Peyer's patch (tissue), 4 donors: ENCODE data around the gene KCNE4. TPM values are rescaled to one million over a fixed set of nuclear protein-coding genes. Genes with fewer than 3 reads are reported as not detected.

Experiments
- DNase-seq, 3 donors: peaks; one replicate each; pipeline ENCODE4 v3.0.0-alpha.2; 2017 to 2019
- H3K27ac ChIP-seq, 4 donors: fragments of 200-600 bp; sonication (generic); one replicate each; pipeline ENCODE4 v1.5.1; 2016 to 2019
- H3K27me3 ChIP-seq, 2 donors: fragments of 200-600 bp; sonication (generic); one replicate each; pipeline ENCODE4 v1.5.1; 2019
- H3K36me3 ChIP-seq, 3 donors: fragments of 200-600 bp; sonication (generic); one replicate each; pipeline ENCODE4 v1.5.1; 2016 to 2019
- H3K4me1 ChIP-seq, 4 donors: fragments of 200-600 bp; sonication (generic); one replicate each; pipeline ENCODE4 v1.5.1; 2016 to 2019
- H3K4me3 ChIP-seq, 4 donors: fragments of 200-600 bp; sonication (generic); 1 replicate in 3 of 4; 2 replicates in 1 of 4; pipeline ENCODE4 v1.5.1; 2016 to 2019; ENCODE audit warnings: mild to moderate bottlenecking in 1 of 4
- H3K9me3 ChIP-seq, 4 donors: fragments of 200-600 bp; sonication (generic); one replicate each; pipeline ENCODE4 v1.5.1; 2016 to 2019; ENCODE audit warnings: mild to moderate bottlenecking in 1 of 4
- CTCF ChIP-seq, 6 experiments: fragments of 450-650 bp in 4 of 6; fragments of 200-600 bp in 2 of 6; sonication (generic) in 1 of 6; IDR thresholded peaks; one replicate each; pipeline ENCODE4 v1.5.1; 2017 to 2019; ENCODE audit warnings: antibody characterized with exemption in 6 of 6, mild to moderate bottlenecking in 3 of 6, moderate library complexity in 1 of 6
- POLR2A ChIP-seq, 2 donors: fragments of 450-650 bp; IDR thresholded peaks; one replicate each; pipeline ENCODE4 v1.5.1; 2017; ENCODE audit warnings: antibody characterized with exemption in 2 of 2, mild to moderate bottlenecking in 2 of 2, moderate library complexity in 2 of 2
- total RNA-seq, 4 donors: library from RNA; depleted of rRNA; stranded (reverse); fragments of >200 nt; gene quantifications; one replicate each; pipeline ENCODE4 v1.1.0, GENCODE V29; 2016

The KCNE4 gene
- total RNA-seq: 1 to 10 TPM in 2 of 4 donors, under 1 TPM in 2; 0.35 to 2.5 (median 0.79) TPM

- TF ChIP-seq CTCF (IDR thresholded peaks at IDR 0.05) (no peak), POLR2A (IDR thresholded peaks at IDR 0.05) (no peak)
- no peaks in the 10 kb centered on the region for H3K4me1 ChIP-seq
- H3K9me3 ChIP-seq: no peaks in the 10 kb centered on the region
- H3K27ac ChIP-seq: peak within 1 kb of the TSS; percentile 57 to 77 (median 70)
- DNase-seq: no peak
- H3K27me3 ChIP-seq: no peaks in the 10 kb centered on the region
- no peaks in the 10 kb centered on the region for H3K36me3 ChIP-seq
- peak within 1 kb of the TSS; percentile 12 to 45 (median 29) for H3K4me3 ChIP-seq
Measured at GRCh38 chr2:223051693-223052289, at the start of gene KCNE4. Gene KCNE4 (plus strand): TSS chr2:223052190. CDS start chr2:223052831, 641 bp downstream.

GRCh38 chr2:223003191-223003590, 48.8 kb upstream of the KCNE4 start:
- H3K4me3 ChIP-seq: no peak overlapping the region
- H3K36me3 ChIP-seq: no peaks in the 10 kb centered on the region
- H3K27me3 ChIP-seq: no peaks in the 10 kb centered on the region
- TF ChIP-seq CTCF (IDR thresholded peaks at IDR 0.05) (no peak), POLR2A (IDR thresholded peaks at IDR 0.05) (no peak)
- H3K4me1 ChIP-seq: no peaks in the 10 kb centered on the region
- DNase-seq: no peak
- no peaks in the 10 kb centered on the region for H3K9me3 ChIP-seq
- no peak overlapping the region for H3K27ac ChIP-seq

- H3K36me3 ChIP-seq: no peaks in the 10 kb centered on the region
- no peak for TF ChIP-seq CTCF (IDR thresholded peaks at IDR 0.05)
- TF ChIP-seq POLR2A (IDR thresholded peaks at IDR 0.05): no peak
- DNase-seq: no peak
- H3K4me3 ChIP-seq: no peak overlapping the region
- H3K27ac ChIP-seq: no peak overlapping the region
- no peaks in the 10 kb centered on the region for H3K27me3 ChIP-seq
- no peaks in the 10 kb centered on the region for H3K9me3 ChIP-seq
- H3K4me1 ChIP-seq: no peaks in the 10 kb centered on the region
Measured at GRCh38 chr2:223005496-223005895, 46.5 kb upstream of the KCNE4 start.

GRCh38 chr2:223007531-223007930, 44.5 kb upstream of the KCNE4 start:
- H3K27ac ChIP-seq: peak overlapping the region in 1 of 4 donors; percentile 66
- H3K9me3 ChIP-seq: no peaks in the 10 kb centered on the region
- H3K4me1 ChIP-seq: no peaks in the 10 kb centered on the region
- H3K36me3 ChIP-seq: no peaks in the 10 kb centered on the region
- no peaks in the 10 kb centered on the region for H3K27me3 ChIP-seq
- no peak for DNase-seq
- H3K4me3 ChIP-seq: no peak overlapping the region
- no peak for TF ChIP-seq CTCF (IDR thresholded peaks at IDR 0.05)
- TF ChIP-seq POLR2A (IDR thresholded peaks at IDR 0.05): no peak

GRCh38 chr2:223008162-223008561, 43.8 kb upstream of the KCNE4 start:
- Histone ChIP-seq H3K27me3 (no peaks in the 10 kb centered on the region), H3K4me3 (no peak overlapping the region), H3K36me3 (no peaks in the 10 kb centered on the region), H3K4me1 (no peaks in the 10 kb centered on the region), H3K9me3 (no peaks in the 10 kb centered on the region), H3K27ac (peak overlapping the region in 1 of 4 donors; percentile 66)
- TF ChIP-seq CTCF (IDR thresholded peaks at IDR 0.05) (no peak), POLR2A (IDR thresholded peaks at IDR 0.05) (no peak)
- DNase-seq: no peak

GRCh38 chr2:223008956-223009355, 43.0 kb upstream of the KCNE4 start:
- no peak overlapping the region for H3K27ac ChIP-seq
- no peak overlapping the region for H3K4me3 ChIP-seq
- no peak for TF ChIP-seq POLR2A (IDR thresholded peaks at IDR 0.05)
- TF ChIP-seq CTCF (IDR thresholded peaks at IDR 0.05): no peak

More at GRCh38 chr2:223008956-223009355, 43.0 kb upstream of the KCNE4 start:
- no peaks in the 10 kb centered on the region for H3K4me1 ChIP-seq
- no peak for DNase-seq
- H3K9me3 ChIP-seq: no peaks in the 10 kb centered on the region
- H3K27me3 ChIP-seq: no peaks in the 10 kb centered on the region
- no peaks in the 10 kb centered on the region for H3K36me3 ChIP-seq
